HepG2 (cell line): Measurements from ENCODE around the gene ERP44. TPM values are rescaled to one million over a fixed set of nuclear protein-coding genes. Genes with fewer than 3 reads are reported as not detected.
A peak's percentile ranks its signal among the peaks of the same experiment; 100 is the strongest.

Experiments used
- ATAC-seq: fragments of 200-7000 bp; cut with Tn5 transposase; 3 replicates; pipeline ENCODE4 v1.9.1; 2020; ENCODE audit warnings: mild to moderate bottlenecking, moderate library complexity
- BruUV-seq: library from RNA; stranded (reverse); fragments of 400-500 nt; replicated peaks from 2 replicates; lab custom pipeline; 2021; lab: Mats Ljungman, UMichigan
- CTCF ChIA-PET: fragments of 300-600 bp; formaldehyde crosslinking; extraction: SDS; loops from one replicate; lab custom pipeline; 2021; ENCODE audit warnings: low total read pairs, inconsistent platforms, low intra/inter-chr PET ratio; lab: Yijun Ruan, JAX
- POLR2A ChIA-PET: fragments of 350-600 bp; sonication (Branson Sonifier 250); formaldehyde crosslinking; loops from one replicate; lab custom pipeline; 2020; ENCODE audit warnings: antibody characterized with exemption, inconsistent platforms; lab: Yijun Ruan, JAX
- DNase-seq: peaks from one replicate; pipeline ENCODE4 v3.0.0-alpha.2; 2015; ENCODE audit warnings: low spot score
- FAIRE-seq: peaks from 3 replicates; lab custom pipeline; 2011; peaks lifted over from hg19 to GRCh38; lab: Jason Lieb, UNC
- H2AFZ ChIP-seq: one replicate; pipeline ENCODE4 v1.6.1; 2011; ENCODE audit warnings: low read length, inconsistent platforms
- H3K27ac ChIP-seq: fragments of 300-600 bp; 3 replicates; pipeline ENCODE4 v1.8.0; 2011; ENCODE audit warnings: mixed run types, mild to moderate bottlenecking, mixed read lengths, low read length, inconsistent platforms; ENCODE audit not compliant: insufficient read depth; ENCODE audit errors: extremely low read length
- H3K27me3 ChIP-seq, 2 experiments: fragments of 200-600 bp in 1 of 2; 2 replicates in 1 of 2; 3 replicates in 1 of 2; pipeline versions ENCODE4 v1.6.0 to v1.8.0; 2011; ENCODE audit warnings: low read length in 2 of 2, mild to moderate bottlenecking in 2 of 2, moderate library complexity in 2 of 2, inconsistent platforms in 1 of 2; ENCODE audit not compliant: insufficient read depth in 2 of 2, control insufficient read depth in 1 of 2
- H3K36me3 ChIP-seq, 2 experiments: fragments of 200-600 bp in 1 of 2; replicated peaks in 1 of 2; 2 replicates in 1 of 2; 3 replicates in 1 of 2; pipeline versions ENCODE4 v1.5.1 to v1.8.0; 2011; ENCODE audit warnings: low read length in 2 of 2, inconsistent platforms in 1 of 2; ENCODE audit not compliant: insufficient read depth in 2 of 2, control insufficient read depth in 1 of 2
- H3K4me1 ChIP-seq: 2 replicates; pipeline ENCODE4 v1.5.1; 2012; ENCODE audit warnings: low read length, inconsistent platforms; ENCODE audit not compliant: insufficient read depth
- H3K4me2 ChIP-seq: 2 replicates; pipeline ENCODE4 v1.6.0; 2011; ENCODE audit warnings: low read depth, low read length, inconsistent platforms
- H3K4me3 ChIP-seq, 3 experiments: fragments of 200-600 bp in 1 of 3; sonication (generic), shearing (Covaris generic) in 1 of 3; replicated peaks in 1 of 3; 2 replicates each; pipeline ENCODE4 v1.5.1; 2011 to 2016; ENCODE audit warnings: low read length in 3 of 3, inconsistent platforms in 2 of 3, low read depth in 2 of 3, mild to moderate bottlenecking in 2 of 3, control low read depth in 1 of 3, mixed read lengths in 1 of 3; ENCODE audit not compliant: insufficient read depth in 1 of 3
- H3K79me2 ChIP-seq: one replicate; pipeline ENCODE4 v1.6.1; 2011; ENCODE audit warnings: low read length, inconsistent platforms; ENCODE audit not compliant: insufficient read depth
- H3K9ac ChIP-seq: 2 replicates; pipeline ENCODE4 v1.6.0; 2011; ENCODE audit warnings: mild to moderate bottlenecking, low read depth, low read length, inconsistent platforms; ENCODE audit not compliant: insufficient read depth
- H3K9me3 ChIP-seq: 2 replicates; pipeline ENCODE4 v1.5.1; 2012; ENCODE audit warnings: mild to moderate bottlenecking, low read length
- H4K20me1 ChIP-seq: 2 replicates; pipeline ENCODE4 v1.6.0; 2011; ENCODE audit warnings: inconsistent platforms, mild to moderate bottlenecking, low read length, moderate library complexity; ENCODE audit not compliant: insufficient read depth
- ARNT ChIP-seq: fragments of 450-650 bp; IDR thresholded peaks from 2 replicates; pipeline ENCODE4 v1.6.1; 2017
- CEBPB ChIP-seq: IDR thresholded peaks from 2 replicates; pipeline ENCODE4 v1.6.1; 2011; ENCODE audit warnings: low read depth, low read length, improper control_type of control experiment, borderline replicate concordance
- SSRP1 ChIP-seq: IDR thresholded peaks from 2 replicates; pipeline ENCODE4 v1.6.1; 2016; ENCODE audit warnings: control low read depth
- ZNF207 ChIP-seq: fragments of 450-650 bp; IDR thresholded peaks from 2 replicates; pipeline ENCODE4 v1.6.1; 2016; ENCODE audit warnings: antibody characterized with exemption, borderline replicate concordance
- ZNF431 ChIP-seq: sonication (generic); formaldehyde crosslinking; IDR thresholded peaks from 2 replicates; pipeline ENCODE4 v1.9.0; 2022; ENCODE audit warnings: missing genetic modification reagents, low read depth, mild to moderate bottlenecking, borderline replicate concordance
- ZNF468 ChIP-seq: sonication (generic); formaldehyde crosslinking; IDR thresholded peaks from 2 replicates; pipeline ENCODE4 v1.8.0; 2022; ENCODE audit warnings: mild to moderate bottlenecking, moderate library complexity, missing genetic modification reagents
- WGBS: methylation state at CpG from one replicate; pipeline ENCODE4 v1.1.6; 2017; ENCODE audit warnings: low lambda C conversion rate; 5-methylcytosine and 5-hydroxymethylcytosine counted together
- in situ Hi-C: cut with HindIII; loops from 2 replicates; pipeline ENCODE4 v1.10.0; 2017; ENCODE audit warnings: low pct_unique_long_range_greater_than_20kb; ENCODE audit not compliant: extremely low pct_ligation_motif_present
- intact Hi-C: fragments of 100-400 bp; cut with micrococcal nuclease; formaldehyde crosslinking; loops from one replicate; pipeline ENCODE4 v1.10.0; 2022; ENCODE audit not compliant: unreplicated experiment
- polyA plus RNA-seq, 8 experiments: library from polyadenylated mRNA; depleted of rRNA in 3 of 8; stranded (reverse) in 7 of 8; unstranded in 1 of 8; fragments of >200 nt; fragmentation: Illumina TruSeq in 4 of 8; extraction: Trizol in 4 of 8; gene quantifications; 2 replicates each; pipeline versions ENCODE4 v1.2.1 to v1.2.3, GENCODE V29; 2011 to 2016; ENCODE audit warnings: low read depth in 4 of 8, missing spikeins in 1 of 8, mixed read lengths in 1 of 8; ENCODE audit not compliant: insufficient read depth in 1 of 8
- total RNA-seq, 5 experiments: library from RNA; depleted of rRNA; stranded (reverse); fragments of >200 nt; fragmentation: Illumina TruSeq; extraction: Trizol; gene quantifications; 2 replicates each; pipeline ENCODE4 v1.2.3, GENCODE V29; 2016; ENCODE audit warnings: low read depth in 1 of 5
- TF ChIP-seq, protein P1 (sequence below): sonication (generic); formaldehyde crosslinking; IDR thresholded peaks from 2 replicates; pipeline ENCODE4 v1.5.1; 2020; ENCODE audit warnings: mild to moderate bottlenecking, missing genetic modification reagents, moderate library complexity
- TF ChIP-seq, protein P2 (sequence below), 2 experiments: sonication (generic) in 1 of 2; formaldehyde crosslinking in 1 of 2; IDR thresholded peaks; 2 replicates each; pipeline versions ENCODE4 v1.4.0 to v1.6.1; 2016 to 2020; ENCODE audit warnings: borderline replicate concordance in 1 of 2, low read depth in 1 of 2, mild to moderate bottlenecking in 1 of 2, missing genetic modification reagents in 1 of 2

Gene ERP44
- total and polyA plus RNA-seq, 2 of the 13 experiments (the other 11 are each of a cell fraction or from before 2014, with no cell fraction given), result 8.9 to 13.8 TPM

GRCh38 chr9:100066539-100066938 lies 32.3 kb downstream of the ERP44 start:
- no TSS peak for BruUV-seq
- H3K36me3 ChIP-seq, result no peaks in the 10 kb centered on the region
- FAIRE-seq (no peak), ATAC-seq (no peak), DNase-seq (no peak)
- no peak overlapping the region for H3K4me3 ChIP-seq
- CTCF ChIA-PET, result no interaction called here
- no peaks in the 10 kb centered on the region for H3K27me3 ChIP-seq
- 97% methylated on average over 2 of the region's 2 CpGs for WGBS
- in situ Hi-C loops (no loop called here), intact Hi-C loops (no loop called here)
- H4K20me1 ChIP-seq, result no peaks in the 10 kb centered on the region; the same call in 1 of the 2 replicates
- POLR2A ChIA-PET, result no interaction called here
- H3K27ac ChIP-seq, result no peak overlapping the region
- peaks cover 9% of the 10 kb centered on the region for H3K4me1 ChIP-seq
- TF ChIP-seq ZNF468 (CRISPR knock-in tag), result no peak
- no peaks in the 10 kb centered on the region for H3K9me3 ChIP-seq
- H3K79me2 ChIP-seq, result peaks cover 12% of the 10 kb centered on the region
- H3K4me2 ChIP-seq, result no peak overlapping the region
- no peak overlapping the region for H2AFZ ChIP-seq
- no peak overlapping the region for H3K9ac ChIP-seq

DNA sequence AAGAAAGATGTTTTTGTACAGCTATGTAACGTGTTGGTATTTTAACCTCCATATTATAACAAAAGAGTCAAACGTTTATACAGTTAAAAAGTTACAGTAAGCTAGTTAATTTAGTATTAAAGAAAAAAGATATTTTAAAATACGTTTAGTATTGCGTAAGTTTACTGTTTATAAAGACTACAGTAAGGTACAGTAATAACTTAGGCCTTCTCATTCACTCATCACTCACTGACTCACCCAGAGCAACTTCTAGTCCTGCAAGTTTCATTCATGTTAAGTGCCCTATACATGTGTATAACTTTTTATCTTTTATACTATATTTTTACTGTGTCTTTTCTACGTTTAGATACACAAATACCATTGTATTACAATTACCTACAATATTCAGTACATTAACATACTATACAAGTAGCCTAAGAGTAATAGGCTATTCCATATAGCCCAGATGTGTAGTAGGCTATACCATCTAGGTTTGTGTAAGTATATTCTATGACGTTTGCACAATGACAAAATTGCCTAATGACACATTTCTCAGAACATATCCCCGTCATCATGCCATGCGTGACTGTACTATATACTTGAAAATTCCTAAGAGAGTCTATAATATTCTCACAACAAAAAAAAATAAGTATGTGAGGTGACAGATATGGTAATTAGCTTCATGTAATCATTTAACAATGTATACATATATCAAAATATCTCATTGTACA lies 33.8 kb downstream of the ERP44 start:
- no peak overlapping the region for H2AFZ ChIP-seq
- POLR2A ChIA-PET, result no interaction called here
- BruUV-seq, result no TSS peak
- no peaks in the 10 kb centered on the region for H3K9me3 ChIP-seq
- H4K20me1 ChIP-seq, result no peaks in the 10 kb centered on the region; the same call in 1 of the 2 replicates
- H3K79me2 ChIP-seq, result peaks cover 6% of the 10 kb centered on the region
- no peak for DNase-seq
- H3K27ac ChIP-seq, result no peak overlapping the region
- intact Hi-C loops, result no loop called here
- no peak overlapping the region for H3K4me2 ChIP-seq
- CTCF ChIA-PET, result no interaction called here
- WGBS, result 89% methylated on average over 8 of the region's 8 CpGs
- H3K9ac ChIP-seq, result no peak overlapping the region
- no peaks in the 10 kb centered on the region for H3K36me3 ChIP-seq
- FAIRE-seq, result no peak
- no peak overlapping the region for H3K4me3 ChIP-seq
- in situ Hi-C loops, result no loop called here
- no peak for ATAC-seq
- peaks cover 9% of the 10 kb centered on the region for H3K4me1 ChIP-seq
- H3K27me3 ChIP-seq, result no peaks in the 10 kb centered on the region
- no peak for TF ChIP-seq ZNF207
- TF ChIP-seq ZNF431 (CRISPR knock-in tag), result no peak
- TF ChIP-seq, protein P1, sequence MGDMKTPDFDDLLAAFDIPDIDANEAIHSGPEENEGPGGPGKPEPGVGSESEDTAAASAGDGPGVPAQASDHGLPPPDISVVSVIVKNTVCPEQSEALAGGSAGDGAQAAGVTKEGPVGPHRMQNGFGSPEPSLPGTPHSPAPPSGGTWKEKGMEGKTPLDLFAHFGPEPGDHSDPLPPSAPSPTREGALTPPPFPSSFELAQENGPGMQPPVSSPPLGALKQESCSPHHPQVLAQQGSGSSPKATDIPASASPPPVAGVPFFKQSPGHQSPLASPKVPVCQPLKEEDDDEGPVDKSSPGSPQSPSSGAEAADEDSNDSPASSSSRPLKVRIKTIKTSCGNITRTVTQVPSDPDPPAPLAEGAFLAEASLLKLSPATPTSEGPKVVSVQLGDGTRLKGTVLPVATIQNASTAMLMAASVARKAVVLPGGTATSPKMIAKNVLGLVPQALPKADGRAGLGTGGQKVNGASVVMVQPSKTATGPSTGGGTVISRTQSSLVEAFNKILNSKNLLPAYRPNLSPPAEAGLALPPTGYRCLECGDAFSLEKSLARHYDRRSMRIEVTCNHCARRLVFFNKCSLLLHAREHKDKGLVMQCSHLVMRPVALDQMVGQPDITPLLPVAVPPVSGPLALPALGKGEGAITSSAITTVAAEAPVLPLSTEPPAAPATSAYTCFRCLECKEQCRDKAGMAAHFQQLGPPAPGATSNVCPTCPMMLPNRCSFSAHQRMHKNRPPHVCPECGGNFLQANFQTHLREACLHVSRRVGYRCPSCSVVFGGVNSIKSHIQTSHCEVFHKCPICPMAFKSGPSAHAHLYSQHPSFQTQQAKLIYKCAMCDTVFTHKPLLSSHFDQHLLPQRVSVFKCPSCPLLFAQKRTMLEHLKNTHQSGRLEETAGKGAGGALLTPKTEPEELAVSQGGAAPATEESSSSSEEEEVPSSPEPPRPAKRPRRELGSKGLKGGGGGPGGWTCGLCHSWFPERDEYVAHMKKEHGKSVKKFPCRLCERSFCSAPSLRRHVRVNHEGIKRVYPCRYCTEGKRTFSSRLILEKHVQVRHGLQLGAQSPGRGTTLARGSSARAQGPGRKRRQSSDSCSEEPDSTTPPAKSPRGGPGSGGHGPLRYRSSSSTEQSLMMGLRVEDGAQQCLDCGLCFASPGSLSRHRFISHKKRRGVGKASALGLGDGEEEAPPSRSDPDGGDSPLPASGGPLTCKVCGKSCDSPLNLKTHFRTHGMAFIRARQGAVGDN (CRISPR knock-in tag), result no peak
- TF ChIP-seq, protein P2, sequence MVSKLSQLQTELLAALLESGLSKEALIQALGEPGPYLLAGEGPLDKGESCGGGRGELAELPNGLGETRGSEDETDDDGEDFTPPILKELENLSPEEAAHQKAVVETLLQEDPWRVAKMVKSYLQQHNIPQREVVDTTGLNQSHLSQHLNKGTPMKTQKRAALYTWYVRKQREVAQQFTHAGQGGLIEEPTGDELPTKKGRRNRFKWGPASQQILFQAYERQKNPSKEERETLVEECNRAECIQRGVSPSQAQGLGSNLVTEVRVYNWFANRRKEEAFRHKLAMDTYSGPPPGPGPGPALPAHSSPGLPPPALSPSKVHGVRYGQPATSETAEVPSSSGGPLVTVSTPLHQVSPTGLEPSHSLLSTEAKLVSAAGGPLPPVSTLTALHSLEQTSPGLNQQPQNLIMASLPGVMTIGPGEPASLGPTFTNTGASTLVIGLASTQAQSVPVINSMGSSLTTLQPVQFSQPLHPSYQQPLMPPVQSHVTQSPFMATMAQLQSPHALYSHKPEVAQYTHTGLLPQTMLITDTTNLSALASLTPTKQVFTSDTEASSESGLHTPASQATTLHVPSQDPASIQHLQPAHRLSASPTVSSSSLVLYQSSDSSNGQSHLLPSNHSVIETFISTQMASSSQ (IDR thresholded peaks at IDR 0.05; ENCODE audit: low read depth), result no peak
- TF ChIP-seq, protein P2 (CRISPR knock-in tag; IDR thresholded peaks at IDR 0.05; ENCODE audit: borderline replicate concordance), result no peak
- peak; percentile 54 for TF ChIP-seq CEBPB
- TF ChIP-seq SSRP1 (CRISPR knock-in tag), result no peak
- TF ChIP-seq ARNT, result no peak
